CD14-positive monocyte (primary cell): ENCODE measurements around the gene CHD3. TPM values are rescaled to one million over a fixed set of nuclear protein-coding genes. Genes with fewer than 3 reads are reported as not detected.

Source experiments
- DNase-seq, 3 donors: peaks; one replicate each; pipeline ENCODE4 v3.0.0-alpha.2; 2011 to 2022
- H2AFZ ChIP-seq: 2 replicates; pipeline ENCODE4 v1.6.0; 2012; ENCODE audit warnings: mild to moderate bottlenecking, low read depth, low read length, inconsistent platforms; ENCODE audit not compliant: insufficient read depth, poor library complexity, severe bottlenecking
- H3K27ac ChIP-seq, 2 donors: 1 replicate in 1 of 2; 2 replicates in 1 of 2; pipeline ENCODE4 v1.5.1; 2012 to 2013; ENCODE audit warnings: low read length in 2 of 2, control low read depth in 1 of 2, inconsistent platforms in 1 of 2, low read depth in 1 of 2, mild to moderate bottlenecking in 1 of 2
- H3K27me3 ChIP-seq, 2 donors: one replicate each; pipeline versions ENCODE4 v1.6.0 to v1.6.1; 2011 to 2013; ENCODE audit warnings: low read length in 2 of 2; ENCODE audit not compliant: control insufficient read depth in 2 of 2, insufficient read depth in 2 of 2
- H3K36me3 ChIP-seq, 2 donors: replicated peaks in 1 of 2; 1 replicate in 1 of 2; 2 replicates in 1 of 2; pipeline versions ENCODE4 v1.5.1 to v1.6.1; 2012 to 2013; ENCODE audit warnings: low read length in 2 of 2, control low read depth in 1 of 2, inconsistent platforms in 1 of 2, mild to moderate bottlenecking in 1 of 2; ENCODE audit not compliant: insufficient read depth in 2 of 2, control insufficient read depth in 1 of 2
- H3K4me1 ChIP-seq, 2 donors: 1 replicate in 1 of 2; 2 replicates in 1 of 2; pipeline versions ENCODE4 v1.5.1 to v1.6.1; 2012 to 2013; ENCODE audit warnings: low read length in 2 of 2, control low read depth in 1 of 2, inconsistent platforms in 1 of 2, mild to moderate bottlenecking in 1 of 2, moderate library complexity in 1 of 2; ENCODE audit not compliant: insufficient read depth in 2 of 2, control insufficient read depth in 1 of 2
- H3K4me2 ChIP-seq: replicated peaks from 2 replicates; pipeline ENCODE3; 2012; ENCODE audit warnings: low read length, moderate library complexity, mild to moderate bottlenecking; ENCODE audit not compliant: poor library complexity, severe bottlenecking; ENCODE audit errors: extremely low read depth
- H3K4me3 ChIP-seq, 3 experiments: fragments of 200-600 bp in 1 of 3; sonication (generic) in 1 of 3; replicated peaks in 1 of 3; 1 replicate in 2 of 3; 2 replicates in 1 of 3; pipeline ENCODE4 v1.5.1; 2011 to 2013; ENCODE audit warnings: low read length in 3 of 3, mild to moderate bottlenecking in 3 of 3, control low read depth in 2 of 3, low read depth in 2 of 3, inconsistent platforms in 1 of 3, moderate library complexity in 1 of 3
- H3K79me2 ChIP-seq: 2 replicates; pipeline ENCODE4 v1.6.0; 2012; ENCODE audit warnings: mild to moderate bottlenecking, control low read depth, inconsistent platforms, low read length, moderate library complexity; ENCODE audit not compliant: insufficient read depth
- H3K9ac ChIP-seq: 2 replicates; pipeline ENCODE4 v1.6.0; 2017; ENCODE audit warnings: low read length, mild to moderate bottlenecking; ENCODE audit not compliant: insufficient read depth, poor library complexity, severe bottlenecking
- H3K9me3 ChIP-seq, 2 donors: replicated peaks in 1 of 2; 1 replicate in 1 of 2; 2 replicates in 1 of 2; pipeline versions ENCODE4 v1.5.1 to v1.6.1; 2012 to 2013; ENCODE audit warnings: low read length in 2 of 2, control low read depth in 1 of 2; ENCODE audit not compliant: control insufficient read depth in 1 of 2, insufficient read depth in 1 of 2
- H4K20me1 ChIP-seq: 2 replicates; pipeline ENCODE4 v1.6.0; 2012; ENCODE audit warnings: mild to moderate bottlenecking, low read length, control low read depth, moderate library complexity; ENCODE audit not compliant: insufficient read depth
- H3K27ac Mint-ChIP-seq, 7 donors: one replicate each; pipeline ENCODE4 v1.8.0; 2020; ENCODE audit warnings: mild to moderate bottlenecking in 7 of 7, mixed read lengths in 7 of 7, moderate library complexity in 6 of 7, inconsistent platforms in 2 of 7
- H3K27me3 Mint-ChIP-seq, 3 donors: one replicate each; pipeline ENCODE4 v1.8.0; 2021 to 2022; ENCODE audit warnings: low read depth in 3 of 3, mild to moderate bottlenecking in 3 of 3, mixed read lengths in 3 of 3, moderate library complexity in 3 of 3, inconsistent platforms in 1 of 3
- H3K36me3 Mint-ChIP-seq, 2 donors: one replicate each; pipeline ENCODE4 v1.8.0; 2020; ENCODE audit warnings: mixed read lengths in 2 of 2, inconsistent platforms in 1 of 2, mild to moderate bottlenecking in 1 of 2
- H3K4me1 Mint-ChIP-seq: one replicate; pipeline ENCODE4 v1.8.0; 2020; ENCODE audit warnings: mild to moderate bottlenecking, mixed read lengths
- H3K4me3 Mint-ChIP-seq, 2 donors: one replicate each; pipeline ENCODE4 v1.8.0; 2020; ENCODE audit warnings: mild to moderate bottlenecking in 2 of 2, mixed read lengths in 2 of 2, moderate library complexity in 1 of 2
- H3K9me3 Mint-ChIP-seq, 7 donors: one replicate each; pipeline ENCODE4 v1.8.0; 2020 to 2022; ENCODE audit warnings: mixed read lengths in 7 of 7, mild to moderate bottlenecking in 6 of 7, moderate library complexity in 6 of 7, inconsistent platforms in 2 of 7
- CTCF ChIP-seq: fragments of 200-600 bp; IDR thresholded peaks from one replicate; pipeline ENCODE4 v1.8.0; 2022; ENCODE audit warnings: antibody characterized with exemption, mild to moderate bottlenecking
- WGBS: methylation state at CpG from one replicate; pipeline ENCODE4 v1.1.5; 2013; ENCODE audit warnings: missing lambda C conversion rate; ENCODE audit not compliant: insufficient coverage; 5-methylcytosine and 5-hydroxymethylcytosine counted together
- intact Hi-C, 2 donors: fragments of 100-400 bp; cut with micrococcal nuclease; formaldehyde crosslinking; loops; one replicate each; pipeline versions ENCODE4 v1.15.0 to v1.15.1; 2023
- polyA plus RNA-seq, 3 donors: library from polyadenylated mRNA; depleted of rRNA in 1 of 3; unstranded in 2 of 3; stranded (reverse) in 1 of 3; fragments of 300-500 nt in 2 of 3; fragments of >200 nt in 1 of 3; fragmentation: Illumina TruSeq in 2 of 3; gene quantifications; 1 replicate in 2 of 3; 2 replicates in 1 of 3; pipeline ENCODE4 v1.2.3, GENCODE V29; 2012 to 2021

CHD3 gene
- polyA plus RNA-seq, 3 donors = 0.55 to 67.9 (median 0.91) TPM

DNA sequence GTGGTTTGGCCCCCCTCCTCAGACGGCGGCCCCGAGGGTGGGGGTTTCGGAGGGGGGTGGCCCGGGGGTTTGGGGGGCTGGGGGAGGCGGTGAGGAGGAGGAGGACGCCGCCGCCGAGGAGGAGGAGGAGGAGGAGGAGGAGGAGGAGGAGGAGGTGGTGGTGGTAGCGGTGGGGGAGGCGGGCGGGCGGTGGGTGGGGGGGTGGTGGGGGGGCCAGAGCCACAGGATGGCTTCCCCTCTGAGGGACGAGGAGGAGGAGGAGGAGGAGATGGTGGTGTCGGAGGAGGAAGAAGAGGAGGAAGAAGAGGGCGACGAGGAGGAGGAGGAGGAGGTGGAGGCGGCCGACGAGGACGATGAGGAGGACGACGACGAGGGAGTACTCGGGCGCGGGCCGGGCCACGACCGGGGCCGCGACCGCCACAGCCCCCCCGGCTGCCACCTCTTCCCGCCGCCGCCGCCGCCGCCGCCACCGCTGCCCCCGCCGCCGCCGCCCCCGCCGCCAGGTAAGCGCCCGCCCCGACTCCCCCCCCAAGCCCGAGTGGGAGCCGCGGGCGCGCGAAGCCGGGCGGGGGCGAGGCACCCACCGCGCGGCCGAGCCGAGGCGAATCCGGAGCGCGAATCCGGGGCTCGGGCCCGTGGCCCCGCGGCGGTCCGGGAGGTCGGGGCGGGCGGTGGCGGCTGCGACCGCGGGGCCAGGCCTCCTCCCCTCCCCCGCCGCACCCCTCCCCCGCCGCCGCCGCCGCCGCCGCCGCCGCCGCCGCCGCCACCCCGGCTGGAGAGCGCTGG is 3.8 kb upstream of the CHD3 start:
- TF ChIP-seq CTCF = no peak
- peaks cover 0 to 2% of the 10 kb centered on the region in 2 donors for H3K36me3 ChIP-seq
- peak in 1 of 3 donors; percentile 20 for DNase-seq
- H3K79me2 ChIP-seq = peaks cover 75% of the 10 kb centered on the region
- peaks cover 72 to 80% of the 10 kb centered on the region in 2 donors for H3K4me1 ChIP-seq
- peak overlapping the region; percentile 69 for H2AFZ ChIP-seq
- H3K27me3 Mint-ChIP-seq = no peaks in the 10 kb centered on the region
- H3K9me3 ChIP-seq = no peaks in the 10 kb centered on the region
- H3K4me3 ChIP-seq = peak overlapping the region; percentile 54 to 98 (median 89)
- H3K9me3 Mint-ChIP-seq = no peaks in the 10 kb centered on the region
- 0% methylated on average over 33 of the region's 100 CpGs for WGBS
- peak overlapping the region; percentile 78 to 88 for H3K4me3 Mint-ChIP-seq
- H4K20me1 ChIP-seq = peaks cover 13% of the 10 kb centered on the region
- H3K27me3 ChIP-seq = no peaks in the 10 kb centered on the region
- H3K4me1 Mint-ChIP-seq = peaks cover 5% of the 10 kb centered on the region
- intact Hi-C loops = no loop called here
- peak overlapping the region in 1 of 2 donors; percentile 39 for H3K27ac ChIP-seq
- H3K9ac ChIP-seq = peak overlapping the region; percentile 74
- peak overlapping the region; percentile 99 for H3K4me2 ChIP-seq
- H3K27ac Mint-ChIP-seq = peak overlapping the region in 5 of 7 donors; percentile 64 to 90 (median 74)
- H3K36me3 Mint-ChIP-seq = peaks cover 0 to 6% of the 10 kb centered on the region in 2 donors

DNA sequence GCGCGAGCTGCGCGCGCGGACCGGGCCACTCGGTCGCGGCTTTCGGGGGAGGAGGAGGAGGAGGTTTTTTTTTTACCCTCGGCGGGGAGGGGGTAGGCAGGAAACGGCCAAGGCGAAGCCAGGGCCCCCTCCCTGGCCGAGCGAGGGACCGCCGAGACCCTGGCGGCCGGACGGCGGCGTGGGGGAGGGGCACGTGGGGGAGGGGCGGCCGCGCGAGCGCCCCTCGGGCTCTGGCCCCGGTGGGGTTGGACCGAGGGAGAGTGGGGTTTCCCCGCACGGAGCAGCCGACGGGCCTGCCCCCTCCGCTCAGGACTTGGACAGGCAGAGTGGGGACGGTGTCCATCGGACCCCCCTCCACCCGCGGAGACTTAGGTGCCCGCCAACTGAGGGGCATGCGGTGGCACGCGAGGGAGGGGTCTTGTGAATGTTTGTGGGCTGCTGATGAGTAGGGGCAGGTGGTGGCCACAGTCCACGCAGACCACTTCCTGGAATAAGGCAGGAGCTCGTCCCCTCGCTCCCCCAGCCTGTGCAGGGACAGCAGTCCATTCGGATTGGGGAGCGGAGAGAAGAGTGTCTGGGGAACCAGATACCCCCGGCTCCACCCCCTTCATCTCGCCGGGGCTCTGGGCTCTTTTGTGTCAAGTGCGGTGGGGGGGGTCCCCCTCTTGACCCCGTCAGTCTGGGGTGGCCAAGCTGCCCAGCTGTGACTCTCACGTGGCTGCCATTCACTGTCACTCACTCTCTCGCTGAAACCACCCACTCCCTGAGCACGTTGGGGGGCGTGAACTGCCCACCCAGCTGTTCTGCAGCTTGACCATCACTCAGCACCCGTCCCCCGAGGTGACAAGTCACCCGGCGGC is 3.0 kb upstream of the CHD3 start:
- peak; percentile 17 to 43 (median 35) for DNase-seq
- H3K27ac Mint-ChIP-seq = peak overlapping the region in 2 of 7 donors; percentile 74 to 95
- Histone ChIP-seq H3K79me2 (peaks cover 82% of the 10 kb centered on the region), H3K36me3 (peaks cover 3 to 10% of the 10 kb centered on the region in 2 donors), H3K4me1 (peaks cover 72 to 80% of the 10 kb centered on the region in 2 donors), H4K20me1 (peaks cover 13% of the 10 kb centered on the region), H3K4me3 (peak overlapping the region; percentile 48 to 98 (median 89)), H3K27ac (peak overlapping the region; percentile 37 to 82), H3K9ac (peak overlapping the region; percentile 74), H2AFZ (peak overlapping the region; percentile 69), H3K9me3 (no peaks in the 10 kb centered on the region), H3K27me3 (no peaks in the 10 kb centered on the region), H3K4me2 (peak overlapping the region; percentile 99)
- H3K27me3 Mint-ChIP-seq = peaks cover 0 to 1% (median 0%) of the 10 kb centered on the region in 3 donors
- peak overlapping the region in 1 of 2 donors; percentile 74 for H3K4me3 Mint-ChIP-seq
- WGBS = under 1% methylated on average over 47 of the region's 64 CpGs
- H3K9me3 Mint-ChIP-seq = no peaks in the 10 kb centered on the region
- no peak for TF ChIP-seq CTCF
- intact Hi-C loops = no loop called here
- peaks cover 7 to 14% of the 10 kb centered on the region in 2 donors for H3K36me3 Mint-ChIP-seq
- H3K4me1 Mint-ChIP-seq = peaks cover 5% of the 10 kb centered on the region
